CD14-positive monocyte (primary cell): ENCODE measurements around the gene SSBP2. TPM values are rescaled to one million over a fixed set of nuclear protein-coding genes. Genes with fewer than 3 reads are reported as not detected.

Experiments used
- DNase-seq, 3 donors: peaks; one replicate each; pipeline ENCODE4 v3.0.0-alpha.2; 2011 to 2022
- H2AFZ ChIP-seq: 2 replicates; pipeline ENCODE4 v1.6.0; 2012; ENCODE audit warnings: mild to moderate bottlenecking, low read depth, low read length, inconsistent platforms; ENCODE audit not compliant: insufficient read depth, poor library complexity, severe bottlenecking
- H3K27ac ChIP-seq, 2 donors: 1 replicate in 1 of 2; 2 replicates in 1 of 2; pipeline ENCODE4 v1.5.1; 2012 to 2013; ENCODE audit warnings: low read length in 2 of 2, control low read depth in 1 of 2, inconsistent platforms in 1 of 2, low read depth in 1 of 2, mild to moderate bottlenecking in 1 of 2
- H3K27me3 ChIP-seq, 2 donors: one replicate each; pipeline versions ENCODE4 v1.6.0 to v1.6.1; 2011 to 2013; ENCODE audit warnings: low read length in 2 of 2; ENCODE audit not compliant: control insufficient read depth in 2 of 2, insufficient read depth in 2 of 2
- H3K36me3 ChIP-seq, 2 donors: replicated peaks in 1 of 2; 1 replicate in 1 of 2; 2 replicates in 1 of 2; pipeline versions ENCODE4 v1.5.1 to v1.6.1; 2012 to 2013; ENCODE audit warnings: low read length in 2 of 2, control low read depth in 1 of 2, inconsistent platforms in 1 of 2, mild to moderate bottlenecking in 1 of 2; ENCODE audit not compliant: insufficient read depth in 2 of 2, control insufficient read depth in 1 of 2
- H3K4me1 ChIP-seq, 2 donors: 1 replicate in 1 of 2; 2 replicates in 1 of 2; pipeline versions ENCODE4 v1.5.1 to v1.6.1; 2012 to 2013; ENCODE audit warnings: low read length in 2 of 2, control low read depth in 1 of 2, inconsistent platforms in 1 of 2, mild to moderate bottlenecking in 1 of 2, moderate library complexity in 1 of 2; ENCODE audit not compliant: insufficient read depth in 2 of 2, control insufficient read depth in 1 of 2
- H3K4me2 ChIP-seq: replicated peaks from 2 replicates; pipeline ENCODE3; 2012; ENCODE audit warnings: low read length, moderate library complexity, mild to moderate bottlenecking; ENCODE audit not compliant: poor library complexity, severe bottlenecking; ENCODE audit errors: extremely low read depth
- H3K4me3 ChIP-seq, 3 experiments: fragments of 200-600 bp in 1 of 3; sonication (generic) in 1 of 3; replicated peaks in 1 of 3; 1 replicate in 2 of 3; 2 replicates in 1 of 3; pipeline ENCODE4 v1.5.1; 2011 to 2013; ENCODE audit warnings: low read length in 3 of 3, mild to moderate bottlenecking in 3 of 3, control low read depth in 2 of 3, low read depth in 2 of 3, inconsistent platforms in 1 of 3, moderate library complexity in 1 of 3
- H3K79me2 ChIP-seq: 2 replicates; pipeline ENCODE4 v1.6.0; 2012; ENCODE audit warnings: mild to moderate bottlenecking, control low read depth, inconsistent platforms, low read length, moderate library complexity; ENCODE audit not compliant: insufficient read depth
- H3K9ac ChIP-seq: 2 replicates; pipeline ENCODE4 v1.6.0; 2017; ENCODE audit warnings: low read length, mild to moderate bottlenecking; ENCODE audit not compliant: insufficient read depth, poor library complexity, severe bottlenecking
- H3K9me3 ChIP-seq, 2 donors: replicated peaks in 1 of 2; 1 replicate in 1 of 2; 2 replicates in 1 of 2; pipeline versions ENCODE4 v1.5.1 to v1.6.1; 2012 to 2013; ENCODE audit warnings: low read length in 2 of 2, control low read depth in 1 of 2; ENCODE audit not compliant: control insufficient read depth in 1 of 2, insufficient read depth in 1 of 2
- H4K20me1 ChIP-seq: 2 replicates; pipeline ENCODE4 v1.6.0; 2012; ENCODE audit warnings: mild to moderate bottlenecking, low read length, control low read depth, moderate library complexity; ENCODE audit not compliant: insufficient read depth
- H3K27ac Mint-ChIP-seq, 7 donors: one replicate each; pipeline ENCODE4 v1.8.0; 2020; ENCODE audit warnings: mild to moderate bottlenecking in 7 of 7, mixed read lengths in 7 of 7, moderate library complexity in 6 of 7, inconsistent platforms in 2 of 7
- H3K27me3 Mint-ChIP-seq, 3 donors: one replicate each; pipeline ENCODE4 v1.8.0; 2021 to 2022; ENCODE audit warnings: low read depth in 3 of 3, mild to moderate bottlenecking in 3 of 3, mixed read lengths in 3 of 3, moderate library complexity in 3 of 3, inconsistent platforms in 1 of 3
- H3K36me3 Mint-ChIP-seq, 2 donors: one replicate each; pipeline ENCODE4 v1.8.0; 2020; ENCODE audit warnings: mixed read lengths in 2 of 2, inconsistent platforms in 1 of 2, mild to moderate bottlenecking in 1 of 2
- H3K4me1 Mint-ChIP-seq: one replicate; pipeline ENCODE4 v1.8.0; 2020; ENCODE audit warnings: mild to moderate bottlenecking, mixed read lengths
- H3K4me3 Mint-ChIP-seq, 2 donors: one replicate each; pipeline ENCODE4 v1.8.0; 2020; ENCODE audit warnings: mild to moderate bottlenecking in 2 of 2, mixed read lengths in 2 of 2, moderate library complexity in 1 of 2
- H3K9me3 Mint-ChIP-seq, 7 donors: one replicate each; pipeline ENCODE4 v1.8.0; 2020 to 2022; ENCODE audit warnings: mixed read lengths in 7 of 7, mild to moderate bottlenecking in 6 of 7, moderate library complexity in 6 of 7, inconsistent platforms in 2 of 7
- WGBS: methylation state at CpG from one replicate; pipeline ENCODE4 v1.1.5; 2013; ENCODE audit warnings: missing lambda C conversion rate; ENCODE audit not compliant: insufficient coverage; 5-methylcytosine and 5-hydroxymethylcytosine counted together
- intact Hi-C, 2 donors: fragments of 100-400 bp; cut with micrococcal nuclease; formaldehyde crosslinking; loops; one replicate each; pipeline versions ENCODE4 v1.15.0 to v1.15.1; 2023
- polyA plus RNA-seq, 3 donors: library from polyadenylated mRNA; depleted of rRNA in 1 of 3; unstranded in 2 of 3; stranded (reverse) in 1 of 3; fragments of 300-500 nt in 2 of 3; fragments of >200 nt in 1 of 3; fragmentation: Illumina TruSeq in 2 of 3; gene quantifications; 1 replicate in 2 of 3; 2 replicates in 1 of 3; pipeline ENCODE4 v1.2.3, GENCODE V29; 2012 to 2021
- TF ChIP-seq, protein P1 (sequence below): fragments of 200-600 bp; IDR thresholded peaks from one replicate; pipeline ENCODE4 v1.8.0; 2022; ENCODE audit warnings: antibody characterized with exemption, mild to moderate bottlenecking

Gene SSBP2
- polyA plus RNA-seq, 3 donors: 29.1 to 55.2 (median 53.4) TPM

DNA sequence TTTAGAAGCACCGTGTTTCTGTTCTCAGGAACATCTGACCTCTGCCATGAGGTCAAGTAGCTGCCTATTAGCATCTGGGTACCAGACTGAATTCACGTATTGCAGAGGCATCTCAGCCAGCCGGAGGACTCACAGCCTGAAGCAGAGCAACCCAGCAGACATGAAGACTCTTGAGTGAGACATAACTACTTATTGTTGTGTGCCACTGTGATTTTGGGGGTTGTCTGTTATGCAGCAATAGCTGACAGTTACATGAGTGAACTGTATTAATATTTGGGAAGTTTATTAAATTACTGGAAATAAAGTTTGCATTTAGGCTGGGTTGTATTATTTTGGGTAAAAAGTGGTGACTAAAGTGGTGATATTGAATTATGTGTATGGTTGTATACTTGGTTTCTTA, 355.6 kb downstream of the SSBP2 start:
- no peak overlapping the region for H3K4me2 ChIP-seq
- H3K27me3 ChIP-seq: peaks cover 44 to 65% of the 10 kb centered on the region in 2 donors
- H3K4me1 ChIP-seq: peaks cover 5 to 9% of the 10 kb centered on the region in 2 donors
- no peaks in the 10 kb centered on the region for H3K79me2 ChIP-seq
- peaks cover 7 to 8% of the 10 kb centered on the region in 2 donors for H3K9me3 ChIP-seq
- intact Hi-C loops: no loop called here
- H3K9me3 Mint-ChIP-seq: peaks cover 4 to 18% (median 13%) of the 10 kb centered on the region in 7 donors
- 100% methylated on average over 1 of the region's 3 CpGs for WGBS
- no peaks in the 10 kb centered on the region for H4K20me1 ChIP-seq
- H2AFZ ChIP-seq: no peak overlapping the region
- TF ChIP-seq, protein P1, sequence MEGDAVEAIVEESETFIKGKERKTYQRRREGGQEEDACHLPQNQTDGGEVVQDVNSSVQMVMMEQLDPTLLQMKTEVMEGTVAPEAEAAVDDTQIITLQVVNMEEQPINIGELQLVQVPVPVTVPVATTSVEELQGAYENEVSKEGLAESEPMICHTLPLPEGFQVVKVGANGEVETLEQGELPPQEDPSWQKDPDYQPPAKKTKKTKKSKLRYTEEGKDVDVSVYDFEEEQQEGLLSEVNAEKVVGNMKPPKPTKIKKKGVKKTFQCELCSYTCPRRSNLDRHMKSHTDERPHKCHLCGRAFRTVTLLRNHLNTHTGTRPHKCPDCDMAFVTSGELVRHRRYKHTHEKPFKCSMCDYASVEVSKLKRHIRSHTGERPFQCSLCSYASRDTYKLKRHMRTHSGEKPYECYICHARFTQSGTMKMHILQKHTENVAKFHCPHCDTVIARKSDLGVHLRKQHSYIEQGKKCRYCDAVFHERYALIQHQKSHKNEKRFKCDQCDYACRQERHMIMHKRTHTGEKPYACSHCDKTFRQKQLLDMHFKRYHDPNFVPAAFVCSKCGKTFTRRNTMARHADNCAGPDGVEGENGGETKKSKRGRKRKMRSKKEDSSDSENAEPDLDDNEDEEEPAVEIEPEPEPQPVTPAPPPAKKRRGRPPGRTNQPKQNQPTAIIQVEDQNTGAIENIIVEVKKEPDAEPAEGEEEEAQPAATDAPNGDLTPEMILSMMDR: no peak
- H3K4me3 ChIP-seq: no peak overlapping the region
- H3K27ac Mint-ChIP-seq: no peak overlapping the region
- no peak overlapping the region for H3K9ac ChIP-seq
- peaks cover 0 to 3% of the 10 kb centered on the region in 2 donors for H3K36me3 Mint-ChIP-seq
- no peak overlapping the region for H3K27ac ChIP-seq
- DNase-seq: no peak
- no peaks in the 10 kb centered on the region for H3K36me3 ChIP-seq
- H3K4me1 Mint-ChIP-seq: peaks cover 13% of the 10 kb centered on the region
- H3K4me3 Mint-ChIP-seq: peak overlapping the region in 1 of 2 donors; percentile 55
- H3K27me3 Mint-ChIP-seq: peaks cover 37 to 58% (median 42%) of the 10 kb centered on the region in 3 donors

DNA sequence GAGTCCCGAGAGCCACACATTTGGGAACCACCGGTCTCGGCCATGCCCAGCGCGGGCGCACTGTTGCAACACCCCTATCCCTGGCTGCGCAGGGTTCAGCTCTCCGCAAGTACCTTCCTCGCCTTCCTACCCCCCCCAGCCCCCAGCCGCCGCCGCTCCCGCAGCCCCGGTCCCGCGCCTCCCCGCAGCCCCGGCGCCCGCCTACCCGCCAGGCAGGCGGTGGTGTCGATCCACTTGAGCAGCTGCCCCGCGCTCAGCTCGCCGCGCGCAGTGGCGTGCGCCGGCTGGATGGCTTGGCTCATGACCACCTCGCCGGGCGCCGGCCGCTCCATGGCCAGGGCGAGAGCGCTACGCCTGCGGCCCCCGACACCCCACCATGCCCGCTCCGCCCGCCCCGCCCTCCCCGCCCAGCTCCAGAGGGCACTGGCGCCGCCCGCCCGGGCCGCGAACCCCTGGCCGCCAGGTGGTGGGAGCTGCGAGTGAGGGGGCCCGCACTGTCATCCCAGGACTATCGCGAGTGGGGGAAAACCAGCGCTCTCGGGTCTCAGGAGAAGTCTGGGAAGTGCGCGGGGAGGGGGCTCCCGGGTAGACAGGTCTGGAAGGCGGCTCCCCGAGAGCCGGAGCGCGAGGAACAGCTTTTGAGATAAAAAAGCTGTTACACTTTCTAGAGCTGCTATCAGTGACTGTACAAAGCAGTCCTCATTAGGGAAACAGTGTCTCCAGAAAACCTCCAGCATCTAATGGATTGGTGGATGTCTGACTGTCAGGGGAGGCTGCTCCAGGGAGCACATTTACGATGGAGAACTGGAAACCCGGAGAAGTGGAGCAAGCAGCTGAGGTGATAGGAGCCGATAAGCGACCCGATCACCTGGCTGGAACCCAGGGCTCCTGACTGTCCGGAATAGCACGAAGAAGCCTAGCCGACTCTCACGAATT, 356.8 kb downstream of the SSBP2 start, which contains the start of gene ACOT12:
TSS of gene ACOT12 (minus strand) at position 352 of the 936 bp plus-strand sequence. CDS start at position 332, 20 bp downstream.
- Mint-ChIP-seq H3K4me3 (peak within 1 kb of the TSS; percentile 64 to 85), H3K9me3 (peaks cover 4 to 18% (median 13%) of the 10 kb centered on the region in 7 donors), H3K27me3 (peaks cover 37 to 58% (median 42%) of the 10 kb centered on the region in 3 donors), H3K36me3 (peaks cover 0 to 3% of the 10 kb centered on the region in 2 donors), H3K27ac (no peak within 1 kb of the TSS), H3K4me1 (peaks cover 13% of the 10 kb centered on the region)
- Histone ChIP-seq H2AFZ (no peak within 1 kb of the TSS), H4K20me1 (no peaks in the 10 kb centered on the region), H3K4me1 (peaks cover 5 to 9% of the 10 kb centered on the region in 2 donors), H3K4me2 (peak within 1 kb of the TSS; percentile 52), H3K4me3 (peak within 1 kb of the TSS in 1 of 3 experiments; percentile 39), H3K9me3 (peaks cover 7 to 8% of the 10 kb centered on the region in 2 donors), H3K79me2 (no peaks in the 10 kb centered on the region), H3K36me3 (no peaks in the 10 kb centered on the region), H3K9ac (no peak within 1 kb of the TSS), H3K27me3 (peaks cover 44 to 65% of the 10 kb centered on the region in 2 donors), H3K27ac (no peak within 1 kb of the TSS)
- WGBS: 4% methylated on average over 69 of the region's 77 CpGs
- intact Hi-C loops: no loop called here
- DNase-seq: no peak
- TF ChIP-seq, protein P1: no peak
